GM19438 (cell line): Measurements from ENCODE around the gene ZNF107.
A peak's percentile ranks its signal among the peaks of the same experiment; 100 is the strongest.

Experiments used
- ATAC-seq: cut with Tn5 transposase; IDR thresholded peaks from one replicate; pipeline ENCODE4 v1.9.1; 2021; ENCODE audit warnings: low read depth; ENCODE audit not compliant: unreplicated experiment

The ZNF107 gene

GRCh38 chr7:64665980-64666662 lies at the start of gene ZNF107:
ZNF107 (plus strand) TSS chr7:64666133; CDS start chr7:64666283, 150 bp downstream.
- ATAC-seq = peak; percentile 95

- ATAC-seq = no peak
These were observed 47.0 kb upstream of the ZNF107 start for GRCh38 chr7:64618785-64619456.

- ATAC-seq = no peak
These were observed 46.2 kb upstream of the ZNF107 start for GRCh38 chr7:64619705-64620104.

GRCh38 chr7:64621656-64622055 lies 44.3 kb upstream of the ZNF107 start:
- ATAC-seq = no peak

- no peak for ATAC-seq
These were observed 40.5 kb upstream of the ZNF107 start for GRCh38 chr7:64625114-64626082.

- ATAC-seq = no peak
These were observed 39.9 kb upstream of the ZNF107 start for GRCh38 chr7:64626083-64626469.

- no peak for ATAC-seq
These were observed 39.4 kb upstream of the ZNF107 start for GRCh38 chr7:64626557-64626956.

- no peak for ATAC-seq
These were observed 37.7 kb upstream of the ZNF107 start for GRCh38 chr7:64628192-64628591.

- no peak for ATAC-seq
These were observed 37.2 kb upstream of the ZNF107 start for GRCh38 chr7:64628721-64629120.

GRCh38 chr7:64630496-64630895 lies 35.4 kb upstream of the ZNF107 start:
- no peak for ATAC-seq

GRCh38 chr7:64632029-64632428 lies 33.9 kb upstream of the ZNF107 start:
- ATAC-seq = no peak

- no peak for ATAC-seq
These were observed 32.5 kb upstream of the ZNF107 start for GRCh38 chr7:64633401-64633800.

- ATAC-seq = no peak
These were observed 31.4 kb upstream of the ZNF107 start for GRCh38 chr7:64634406-64635062.

- ATAC-seq = no peak
These were observed 29.5 kb upstream of the ZNF107 start for GRCh38 chr7:64636386-64636785.

- no peak for ATAC-seq
These were observed 28.1 kb upstream of the ZNF107 start for GRCh38 chr7:64637521-64638445.

GRCh38 chr7:64638822-64639221 lies 27.1 kb upstream of the ZNF107 start:
- no peak for ATAC-seq

- ATAC-seq = no peak
These were observed 26.5 kb upstream of the ZNF107 start for GRCh38 chr7:64639267-64640001.

GRCh38 chr7:64640504-64640903 lies 25.4 kb upstream of the ZNF107 start:
- ATAC-seq = no peak

GRCh38 chr7:64642046-64642445 lies 23.9 kb upstream of the ZNF107 start:
- ATAC-seq = no peak
